GM19452 (cell line): Measurements from ENCODE around the gene DDAH1.
A peak's percentile ranks its signal among the peaks of the same experiment; 100 is the strongest.
"Not testable (repeated sequence)": the region's sequence is repeated elsewhere in the genome, so short reads cannot be mapped to it uniquely, and the experiment has no call there.

Experiments
- ATAC-seq: cut with Tn5 transposase; IDR thresholded peaks from one replicate; pipeline ENCODE4 v1.9.1; 2021; ENCODE audit not compliant: unreplicated experiment

The DDAH1 gene

DNA sequence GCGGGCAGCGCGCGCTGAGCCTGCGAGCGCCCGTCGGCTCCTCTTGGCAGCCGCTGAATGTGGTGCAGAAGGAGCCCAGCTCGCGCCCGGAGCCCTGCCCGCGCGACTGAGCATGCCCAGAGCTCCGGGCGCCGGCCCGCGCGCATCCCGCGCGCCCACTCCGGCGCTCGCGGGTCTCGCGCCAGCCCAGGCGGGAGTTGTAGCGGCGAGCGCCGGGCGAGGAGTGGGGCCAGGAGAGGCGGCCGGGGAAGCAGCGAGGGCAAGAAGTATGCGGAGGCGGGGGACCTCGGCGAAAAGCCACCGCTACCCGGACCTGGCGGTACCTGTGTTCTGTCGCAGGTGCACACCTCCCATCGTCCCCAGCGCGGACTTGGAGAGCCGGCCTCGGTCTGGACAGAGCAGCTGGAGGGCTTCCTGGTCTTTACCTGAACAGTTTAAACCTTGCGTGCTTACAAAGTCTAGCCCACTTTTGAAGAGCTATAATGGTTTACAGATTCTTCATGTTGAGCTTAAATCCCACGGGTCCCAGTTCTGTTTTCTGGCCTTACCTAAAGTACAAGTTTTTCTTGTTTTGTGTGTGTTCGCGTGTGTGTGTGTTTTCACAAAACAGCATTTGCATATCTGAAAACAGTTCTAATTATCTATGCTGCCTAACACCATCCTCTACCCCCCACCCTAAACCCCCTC is at the start of gene DDAH1:
TSS of gene DDAH1 (minus strand) at position 61 of the 687 bp plus-strand sequence. CDS start 114 bp downstream, outside the sequence.
- ATAC-seq, result peak; percentile 44

DNA sequence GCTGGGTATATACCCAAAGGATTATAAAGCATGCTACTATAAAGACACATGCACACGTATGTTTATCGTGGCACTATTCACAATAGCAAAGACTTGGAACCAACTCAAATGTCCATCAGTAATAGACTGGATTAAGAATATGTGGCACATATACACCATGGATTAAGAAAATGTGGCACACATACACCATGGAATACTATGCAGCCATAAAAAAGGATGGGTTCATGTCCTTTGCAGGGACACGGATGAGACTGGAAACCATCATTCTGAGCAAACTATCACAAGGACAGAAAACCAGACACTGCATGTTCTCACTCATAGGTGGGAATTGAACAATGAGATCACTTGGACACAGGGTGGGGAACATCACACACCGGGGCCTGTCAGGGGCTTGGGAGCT is 49.0 kb upstream of the DDAH1 start:
- ATAC-seq, result not testable (repeated sequence)

DNA sequence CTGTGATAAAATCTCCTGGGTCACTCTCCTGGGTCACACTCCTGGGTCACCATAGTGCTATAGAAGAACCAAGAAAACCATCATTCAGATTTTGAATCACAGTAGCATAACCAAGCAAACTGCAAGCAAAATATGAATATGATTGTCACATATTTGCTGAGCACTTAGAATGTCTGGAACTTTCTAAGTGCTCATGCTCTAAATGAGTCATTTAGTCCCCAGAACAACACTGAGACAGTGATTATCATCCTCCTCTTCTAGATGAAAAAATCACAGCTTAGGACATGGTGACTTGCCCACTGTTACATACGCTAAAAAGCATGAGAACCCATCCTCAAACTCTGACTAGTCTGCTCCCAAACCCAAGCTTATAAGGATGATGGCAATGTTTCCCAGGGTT is 39.5 kb upstream of the DDAH1 start:
- ATAC-seq, result no peak

DNA sequence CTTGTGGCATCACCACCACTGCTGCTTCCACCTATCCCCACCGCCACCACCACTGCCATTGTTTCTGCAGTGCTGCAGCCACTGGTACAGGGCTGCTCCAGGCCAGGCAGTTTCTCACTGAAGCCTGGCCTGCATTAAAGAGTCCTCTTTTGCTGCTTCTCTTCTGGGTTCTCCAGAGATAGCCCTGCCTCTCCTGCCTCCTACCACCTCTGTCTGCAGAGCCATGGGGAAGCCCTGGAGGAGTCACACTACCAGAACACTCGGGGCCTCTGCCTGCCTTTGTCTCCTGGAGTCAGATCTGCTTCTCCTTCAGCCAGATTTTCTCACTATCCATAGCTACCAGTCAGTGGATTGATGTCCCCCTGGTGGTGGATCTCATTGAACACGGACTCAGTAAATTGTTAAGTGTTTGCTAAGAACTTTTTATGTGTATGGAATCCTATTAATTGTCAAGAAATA is 37.7 kb upstream of the DDAH1 start:
- ATAC-seq, result no peak

DNA sequence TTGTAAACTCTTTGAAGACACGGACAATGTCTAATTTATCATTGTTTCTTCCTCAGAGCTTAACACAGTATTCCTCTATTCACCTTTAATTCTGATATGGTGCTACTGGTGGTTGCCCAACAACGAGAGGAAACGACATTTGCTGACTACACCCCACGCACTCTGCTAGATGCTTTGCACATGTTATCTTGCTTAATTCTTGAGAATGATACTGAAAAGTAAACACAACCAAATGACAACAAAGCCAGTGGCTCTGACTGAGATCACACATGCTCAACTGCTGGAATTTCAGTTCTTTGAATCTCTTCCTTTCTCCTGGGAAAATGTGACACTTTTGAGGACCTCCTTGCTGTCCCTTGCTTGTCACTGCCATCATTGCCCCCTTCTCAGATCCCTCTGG is 37.2 kb upstream of the DDAH1 start:
- ATAC-seq, result no peak

DNA sequence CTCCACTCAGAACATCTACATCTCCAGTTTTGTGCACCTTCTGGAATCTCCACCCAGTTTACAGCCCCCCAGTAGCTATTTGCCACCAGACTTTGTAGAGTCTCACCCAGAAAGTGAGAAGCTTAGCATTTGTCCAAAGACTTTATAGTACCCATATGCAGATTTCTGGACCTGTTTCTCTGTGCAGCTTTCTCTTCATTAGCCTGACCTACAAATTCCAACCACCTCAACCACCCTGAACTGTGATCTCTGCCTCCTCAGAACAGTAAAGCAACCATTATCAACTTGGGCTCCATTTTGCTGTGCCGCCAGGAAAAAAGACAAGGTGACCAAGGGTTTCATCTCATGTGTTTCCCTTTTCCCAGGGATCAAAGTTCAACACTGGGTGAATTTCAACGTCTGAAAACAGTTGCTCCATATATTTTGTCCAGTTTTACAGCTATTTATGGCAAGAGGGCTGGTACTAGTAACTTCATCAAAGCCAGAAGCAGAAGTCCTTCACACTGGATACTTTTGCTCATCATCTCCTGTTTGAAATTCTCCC is 36.5 kb upstream of the DDAH1 start:
- no peak for ATAC-seq

DNA sequence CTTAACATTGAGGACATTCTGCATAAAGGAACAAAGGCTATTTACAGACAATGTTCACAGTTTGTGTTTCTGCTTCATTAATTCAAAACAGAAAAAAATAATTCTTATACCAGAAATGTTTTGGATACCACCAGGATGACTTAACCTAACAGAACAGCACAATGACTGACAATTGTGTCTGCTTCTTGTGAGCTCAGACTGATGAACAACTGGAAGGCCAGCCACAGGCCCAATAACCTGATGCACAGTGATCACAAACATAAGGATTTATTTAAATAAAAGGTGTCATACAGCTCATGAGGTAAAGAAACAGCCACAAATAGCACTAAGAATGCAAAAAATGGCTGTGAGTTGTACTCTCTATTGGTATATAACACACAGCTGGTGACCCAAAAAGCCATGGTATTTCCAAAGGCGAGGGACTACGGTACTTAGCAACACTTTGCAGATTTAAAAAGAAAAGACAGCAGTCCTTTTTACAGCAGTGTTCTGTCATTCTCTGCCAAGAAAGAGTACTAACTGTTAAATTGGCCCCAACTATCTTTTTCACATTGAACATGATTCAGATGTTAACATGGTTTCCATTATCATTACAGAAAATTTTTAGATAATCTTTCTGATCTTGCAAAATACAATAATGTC is 32.1 kb upstream of the DDAH1 start:
- no peak for ATAC-seq

DNA sequence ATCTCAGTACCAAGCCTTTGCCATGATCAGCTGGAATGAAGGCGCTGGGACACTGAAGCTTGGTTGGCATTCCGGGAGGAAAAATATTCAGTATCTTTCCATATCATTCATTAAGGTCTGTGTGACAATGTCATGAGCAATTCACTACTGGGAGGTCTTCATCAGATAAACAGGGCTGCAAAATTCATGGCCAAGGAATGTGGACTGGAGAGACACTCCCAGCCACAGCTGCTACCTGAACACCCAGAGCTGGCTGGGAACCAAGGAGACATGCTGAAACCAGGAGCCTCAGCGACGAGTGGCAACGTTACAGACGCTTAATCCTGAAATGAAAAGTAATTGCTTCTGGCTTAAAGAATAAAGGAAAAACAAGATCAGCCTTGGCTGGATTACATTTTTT is 30.6 kb upstream of the DDAH1 start:
- no peak for ATAC-seq

DNA sequence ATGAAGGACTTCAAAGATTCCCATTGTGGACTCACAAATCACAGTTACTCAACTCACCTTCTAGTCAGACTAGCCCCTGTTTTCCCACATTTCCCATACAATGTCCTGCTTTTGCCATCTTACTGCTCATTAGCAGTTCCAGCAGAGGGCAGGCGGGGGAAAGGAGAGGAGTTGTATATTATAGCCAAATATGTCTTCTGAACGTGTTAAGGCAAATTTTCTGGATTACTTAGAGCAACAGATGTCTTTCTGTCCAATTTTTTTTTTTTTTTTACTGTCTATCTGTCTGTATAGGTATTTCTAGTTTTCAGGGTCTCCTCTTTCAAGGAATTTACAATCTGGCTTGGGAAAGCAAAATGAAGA is 29.9 kb upstream of the DDAH1 start:
- no peak for ATAC-seq

DNA sequence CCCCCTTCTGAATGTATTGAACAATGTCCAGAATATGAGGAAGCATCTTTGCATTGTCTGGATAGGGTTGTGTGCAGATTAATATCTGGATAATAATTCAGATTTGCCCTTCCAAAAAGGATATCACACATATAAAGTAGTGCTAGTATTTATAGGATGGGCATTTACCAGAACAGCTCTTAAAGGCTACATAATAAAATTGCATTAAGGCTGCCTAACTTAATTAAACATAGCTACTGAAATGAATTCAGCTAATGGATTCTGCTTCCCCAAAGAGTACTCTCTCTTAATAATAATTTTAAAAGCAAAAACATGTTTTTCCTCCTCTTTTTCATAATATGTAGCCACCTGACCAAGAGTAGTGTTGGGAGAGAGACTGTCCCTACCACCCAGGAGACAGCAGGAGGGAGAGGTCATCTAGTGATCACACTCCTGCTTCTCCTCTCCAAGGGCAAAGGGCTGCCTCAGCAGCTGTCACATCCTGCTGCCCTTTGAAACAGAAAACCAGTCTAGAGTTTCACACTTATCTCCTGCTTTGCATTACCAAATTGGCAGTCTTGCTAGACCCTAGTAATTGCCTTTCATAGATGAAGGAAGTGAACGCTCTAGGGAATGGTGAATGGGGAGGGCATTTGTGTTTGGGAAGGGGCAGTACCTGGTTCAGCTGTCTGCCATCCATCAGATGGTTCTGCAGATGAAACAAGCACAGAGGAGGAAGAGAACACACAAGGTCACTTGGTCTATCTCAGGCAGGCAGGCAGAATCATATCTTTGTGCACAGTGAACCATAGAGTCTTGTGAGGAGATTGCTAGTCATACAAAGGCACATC is 29.3 kb upstream of the DDAH1 start:
- no peak for ATAC-seq

DNA sequence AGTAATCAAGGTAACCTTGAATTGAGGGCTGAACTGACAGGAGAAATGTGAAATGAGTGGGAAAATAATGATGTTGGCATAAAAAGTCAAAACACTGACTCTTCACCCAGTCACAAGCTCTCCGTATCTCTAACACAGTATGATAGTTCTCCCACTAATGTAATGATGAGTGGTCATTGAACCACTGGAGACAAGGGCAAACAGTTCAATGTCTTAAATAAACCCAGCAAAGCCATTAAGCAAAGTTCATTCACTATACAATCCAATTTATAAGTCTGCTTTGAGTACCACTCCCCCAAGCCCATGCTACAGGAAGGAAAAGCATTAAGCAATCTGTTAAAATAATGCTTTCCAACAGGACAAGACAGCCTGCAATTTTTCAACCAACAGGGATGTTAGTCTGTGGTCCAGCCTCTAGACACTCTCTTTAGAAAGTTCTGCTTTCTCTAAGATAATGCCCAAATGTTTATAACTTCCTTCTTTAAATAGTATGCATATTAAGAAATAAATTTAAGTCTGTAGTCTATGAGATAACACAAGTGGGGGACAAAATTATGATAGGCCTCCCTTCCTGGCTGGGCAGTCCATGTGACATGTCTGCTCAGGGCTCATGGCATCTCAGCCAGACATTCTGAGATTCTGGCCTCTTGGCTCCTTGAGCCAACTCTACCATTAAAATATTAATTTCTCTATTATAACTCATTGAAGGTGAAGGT is 25.5 kb upstream of the DDAH1 start:
- ATAC-seq, result no peak

DNA sequence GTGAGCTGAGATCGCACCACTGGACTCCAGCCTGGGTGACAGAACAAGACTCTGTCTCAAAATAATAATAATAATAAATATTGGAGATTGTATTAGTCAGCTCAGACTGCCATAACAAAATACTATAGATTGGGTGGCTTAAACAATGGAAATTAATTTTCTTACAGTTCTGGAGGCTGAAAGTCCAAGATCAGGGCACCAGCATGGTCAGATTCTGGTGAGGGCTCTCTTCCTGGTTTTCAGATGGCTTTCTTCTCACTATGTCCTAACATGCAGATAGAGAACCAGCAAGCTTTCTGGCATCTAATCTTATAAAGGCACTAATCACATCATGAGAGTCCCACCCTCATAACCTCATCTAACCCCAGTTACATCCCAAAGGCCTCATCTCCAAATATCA is 23.2 kb upstream of the DDAH1 start:
- ATAC-seq, result no peak

DNA sequence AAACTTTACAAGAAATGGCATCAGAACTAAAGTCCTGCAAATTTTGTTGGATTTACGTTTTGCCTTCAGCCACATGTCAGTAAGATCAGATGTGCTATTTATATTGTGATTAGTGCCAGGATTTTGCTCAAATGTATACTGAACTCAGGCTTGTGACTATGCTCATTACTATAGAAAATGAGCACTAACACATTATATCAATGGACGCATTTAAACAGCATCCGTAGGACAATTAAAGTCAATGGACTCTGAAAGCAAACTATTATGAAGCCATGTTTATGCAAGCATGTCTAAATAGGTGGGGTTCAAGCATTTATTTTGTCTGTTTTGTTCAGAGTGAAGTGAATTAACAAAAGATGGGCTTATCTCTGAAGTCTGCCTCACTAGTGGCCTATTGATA is 20.6 kb upstream of the DDAH1 start:
- ATAC-seq, result no peak

DNA sequence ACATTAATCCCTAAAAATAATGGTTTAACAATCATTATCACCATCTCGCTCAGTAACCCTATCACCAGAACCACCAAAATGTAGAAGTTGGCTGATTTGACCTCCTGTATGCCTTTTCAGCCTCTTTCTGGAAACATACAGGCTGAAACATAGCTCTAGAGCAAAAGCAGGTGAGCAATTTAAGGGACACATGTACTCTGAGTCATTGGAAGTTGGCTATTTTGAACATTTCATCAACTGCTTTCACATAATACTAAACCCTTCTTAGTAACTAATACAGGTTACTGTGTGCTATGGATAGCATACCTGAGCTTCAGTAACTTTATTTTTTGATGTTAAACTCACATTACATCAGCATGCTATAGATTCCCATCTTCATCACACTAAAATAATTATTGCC is 19.8 kb upstream of the DDAH1 start:
- ATAC-seq, result no peak

DNA sequence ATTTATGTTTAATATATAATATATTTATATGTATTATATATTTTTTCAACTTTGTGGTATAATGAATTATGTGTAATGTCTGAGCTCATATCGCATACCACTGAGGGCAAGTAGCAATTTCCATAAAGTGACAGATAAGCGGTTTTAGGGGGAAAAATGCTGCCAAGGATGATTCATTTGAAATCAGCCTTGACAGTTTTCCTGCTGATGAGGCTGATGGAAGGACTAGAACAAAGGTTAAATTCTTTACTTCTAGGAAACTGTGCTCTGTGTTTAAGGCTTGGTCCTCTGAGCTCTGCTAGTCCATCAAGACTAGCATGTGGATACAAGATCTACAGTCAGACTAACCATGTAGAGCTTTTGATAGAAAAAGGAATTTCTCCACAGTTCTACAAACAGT is 19.3 kb upstream of the DDAH1 start:
- ATAC-seq, result no peak

DNA sequence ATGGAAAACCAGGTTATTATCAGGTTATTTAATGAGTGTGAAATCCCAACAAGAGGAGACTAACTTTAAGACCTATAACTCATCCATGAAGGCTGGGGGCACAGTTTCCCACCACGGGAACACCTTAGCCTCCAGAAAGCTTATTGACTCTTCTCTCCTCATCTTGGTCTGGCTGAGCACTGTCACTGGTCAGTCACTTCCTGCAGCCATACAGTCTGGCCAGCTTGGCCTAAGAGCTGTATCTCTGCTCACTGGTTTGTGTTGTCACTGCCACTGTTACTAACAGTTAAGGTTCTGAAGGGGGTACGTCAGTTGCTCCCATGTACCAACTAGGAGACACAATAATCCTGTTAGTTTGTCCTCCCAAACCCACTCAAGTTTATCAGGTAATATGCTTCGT is 16.7 kb upstream of the DDAH1 start:
- ATAC-seq, result no peak

DNA sequence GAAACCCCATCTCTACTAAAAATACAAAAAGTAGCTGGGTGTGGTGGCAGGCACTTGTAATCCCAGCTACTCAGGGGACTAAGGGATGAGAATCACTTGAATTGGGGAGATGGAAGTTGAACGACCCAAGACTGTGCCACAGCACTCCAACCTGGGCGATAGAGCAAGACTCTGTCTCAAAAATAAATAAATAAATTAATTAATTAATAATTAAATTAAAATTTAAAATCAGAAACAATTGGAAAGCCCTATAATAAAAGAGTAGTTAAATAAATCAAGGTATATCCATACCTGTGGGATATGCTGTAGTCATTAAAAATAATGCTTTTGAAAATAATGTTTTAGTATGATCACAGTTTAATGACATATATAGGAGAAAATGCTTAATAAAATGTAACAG is 15.6 kb upstream of the DDAH1 start:
- ATAC-seq, result no peak

DNA sequence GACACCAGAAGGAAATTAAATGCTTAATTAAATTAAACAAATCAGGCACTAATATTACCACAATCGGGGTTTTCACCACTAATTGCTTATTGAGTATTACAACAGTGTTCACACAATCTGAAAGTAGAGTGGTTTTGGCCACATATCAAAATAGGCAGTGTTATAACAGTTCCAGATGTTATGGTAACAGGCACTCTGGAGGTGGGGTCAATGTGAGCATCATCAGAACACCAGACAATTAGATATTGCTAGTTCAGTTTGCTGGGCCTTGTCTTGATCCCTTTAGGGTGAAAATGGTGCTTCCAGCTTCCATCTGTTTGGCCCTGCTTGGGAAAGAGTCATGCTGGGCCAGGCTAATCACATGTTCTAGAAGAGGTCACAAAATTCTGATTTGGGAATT is 14.5 kb upstream of the DDAH1 start:
- ATAC-seq, result no peak

DNA sequence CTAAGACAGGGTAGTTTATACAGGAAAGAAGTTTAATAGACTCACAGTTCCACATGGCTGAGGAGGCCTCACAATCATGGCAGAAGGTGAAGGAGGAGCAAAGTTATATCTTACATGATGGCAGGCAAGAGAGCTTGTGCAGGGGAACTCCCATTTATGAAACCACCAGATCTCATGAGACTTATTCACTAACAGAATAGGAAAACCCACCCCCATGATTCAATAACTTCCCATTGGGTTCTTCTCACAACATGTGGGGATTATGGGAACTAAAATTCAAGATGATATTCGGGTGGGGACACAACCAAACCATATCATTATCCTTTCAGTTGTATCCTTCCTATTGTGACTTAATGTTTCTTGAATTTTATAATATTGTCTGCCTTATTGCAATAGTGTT is 13.4 kb upstream of the DDAH1 start:
- ATAC-seq, result no peak

DNA sequence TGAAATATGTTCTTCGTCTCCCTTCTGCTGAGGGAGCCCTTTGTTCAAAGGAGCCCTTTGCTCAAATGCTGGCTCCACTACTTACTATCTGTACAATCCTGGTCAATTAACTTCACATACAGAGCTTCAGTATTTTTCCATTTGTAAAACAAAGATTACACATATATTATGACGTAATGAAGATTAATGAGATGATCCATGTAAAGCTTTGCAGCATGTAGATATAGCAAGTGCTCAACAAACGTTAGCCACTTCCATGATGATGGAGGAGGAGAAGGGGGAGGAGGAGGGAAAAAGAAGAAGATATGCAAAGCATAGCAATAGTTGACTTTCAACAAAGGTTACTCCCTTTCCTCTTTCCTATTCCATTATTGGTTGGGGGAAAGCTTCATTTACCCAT is 10.1 kb upstream of the DDAH1 start:
- ATAC-seq, result no peak

DNA sequence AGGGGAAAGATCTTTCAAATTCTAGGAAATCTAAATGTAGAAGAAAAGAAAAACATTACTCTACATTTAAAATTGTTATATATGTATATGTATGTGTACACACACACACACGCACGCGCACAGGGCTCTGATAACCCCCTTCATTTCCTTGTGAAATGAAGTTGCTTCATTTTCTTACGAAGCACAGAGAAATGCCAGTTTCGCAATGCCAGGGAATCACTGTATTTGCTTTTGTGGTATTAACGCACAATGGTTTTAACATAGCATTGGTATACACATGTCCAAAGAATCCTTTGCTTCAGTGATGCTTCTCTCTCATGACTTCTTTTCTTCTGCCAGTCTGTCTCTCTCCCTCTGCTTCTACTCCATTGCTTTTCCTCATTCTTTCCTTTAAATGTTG is 8.4 kb upstream of the DDAH1 start:
- ATAC-seq, result no peak
